GM18508 (cell line): Measurements from ENCODE around the gene CLMP.
"Not testable (repeated sequence)": the region's sequence is repeated elsewhere in the genome, so short reads cannot be mapped to it uniquely, and the experiment has no call there.

Source experiments
- ATAC-seq: cut with Tn5 transposase; IDR thresholded peaks from one replicate; pipeline ENCODE4 v1.9.1; 2021; ENCODE audit warnings: moderate number of reproducible peaks; ENCODE audit not compliant: insufficient read depth, unreplicated experiment

The CLMP gene

GRCh38 chr11:123100379-123101085, 94.5 kb downstream of the CLMP start:
- ATAC-seq, result no peak

DNA sequence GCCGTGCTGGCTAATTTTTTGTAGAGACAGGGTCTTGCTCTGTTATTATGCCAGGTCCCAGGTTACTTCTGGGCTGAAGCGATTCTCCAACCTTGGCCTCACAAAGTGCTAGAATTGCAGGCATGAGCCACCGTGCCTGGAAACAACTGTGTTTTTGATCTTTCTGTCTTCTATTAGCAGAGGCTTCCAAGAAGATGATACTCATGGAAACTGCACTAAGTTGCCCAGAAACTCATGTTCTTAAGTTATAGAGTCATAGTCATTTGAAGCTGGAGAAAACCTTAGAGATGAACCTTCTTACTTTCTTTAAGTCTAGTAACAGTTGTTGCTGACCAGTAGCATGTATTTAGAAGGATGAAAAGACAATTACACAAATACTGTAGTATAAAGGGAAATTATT, 96.1 kb downstream of the CLMP start:
- ATAC-seq, result no peak

- ATAC-seq, result no peak
Observed at GRCh38 chr11:123093739-123094138, 101.3 kb downstream of the CLMP start.

DNA sequence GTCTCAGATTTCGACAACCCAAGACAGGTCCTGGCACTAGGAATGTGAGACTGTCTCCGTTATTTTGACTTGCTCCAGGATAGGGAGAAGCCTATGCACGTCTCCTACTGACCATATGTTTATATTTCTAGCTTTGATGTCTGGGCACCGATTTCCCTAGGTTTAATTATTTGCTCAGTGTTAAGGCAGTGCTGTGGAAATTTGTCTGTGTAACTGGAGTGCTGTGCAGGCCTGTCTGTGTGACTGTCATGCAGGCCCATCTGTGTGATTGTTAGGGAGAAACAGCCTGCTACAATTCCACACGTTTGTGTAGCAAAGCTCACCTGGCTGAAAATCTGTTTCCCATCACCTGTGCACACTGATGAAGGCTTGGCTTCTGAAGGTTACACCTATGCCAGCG, 103.5 kb downstream of the CLMP start:
- ATAC-seq, result no peak

- not testable (repeated sequence) for ATAC-seq
Observed at GRCh38 chr11:123090168-123090567, 104.9 kb downstream of the CLMP start.

- ATAC-seq, result not testable (repeated sequence)
Observed at GRCh38 chr11:123088896-123089295, 106.2 kb downstream of the CLMP start.

DNA sequence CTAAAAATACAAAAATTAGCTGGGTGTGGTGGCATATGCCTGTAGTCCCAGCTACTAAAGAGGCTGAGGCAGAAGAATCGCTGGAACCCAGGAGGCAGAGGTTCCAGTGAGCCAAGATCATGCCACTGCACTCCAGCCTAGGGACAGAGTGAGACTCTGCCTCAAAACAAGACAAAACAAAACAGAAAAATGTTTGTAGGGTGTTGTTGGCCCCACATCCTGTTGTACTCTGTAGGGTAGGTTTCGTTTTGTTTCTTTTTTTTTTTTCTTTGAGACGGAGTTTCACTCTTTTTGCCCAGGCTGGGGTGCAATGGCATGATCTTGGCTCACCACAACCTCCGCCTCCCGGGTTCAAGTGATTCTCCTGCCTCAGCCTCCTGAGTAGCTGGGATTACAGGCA, 107.4 kb downstream of the CLMP start:
- ATAC-seq, result not testable (repeated sequence)

DNA sequence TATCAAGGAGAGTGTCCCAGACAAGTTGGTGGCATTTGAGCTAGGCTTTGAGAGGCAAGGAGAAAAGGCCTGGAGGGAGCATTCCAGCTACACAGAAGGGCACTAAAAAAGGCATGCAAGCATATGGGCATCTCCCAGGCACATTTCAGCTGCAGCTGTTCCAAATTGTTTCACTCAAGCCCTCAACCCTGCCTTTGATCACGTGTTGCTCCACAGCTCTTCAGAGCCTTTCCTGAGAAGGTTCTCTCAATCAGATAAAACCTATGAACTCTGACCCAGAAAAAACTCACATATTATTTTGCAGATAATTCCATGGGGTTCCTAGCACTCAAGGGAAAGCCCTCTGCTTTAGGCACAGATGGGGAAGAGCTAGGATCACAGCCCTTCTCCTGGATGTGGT, 108.7 kb downstream of the CLMP start:
- ATAC-seq, result no peak

DNA sequence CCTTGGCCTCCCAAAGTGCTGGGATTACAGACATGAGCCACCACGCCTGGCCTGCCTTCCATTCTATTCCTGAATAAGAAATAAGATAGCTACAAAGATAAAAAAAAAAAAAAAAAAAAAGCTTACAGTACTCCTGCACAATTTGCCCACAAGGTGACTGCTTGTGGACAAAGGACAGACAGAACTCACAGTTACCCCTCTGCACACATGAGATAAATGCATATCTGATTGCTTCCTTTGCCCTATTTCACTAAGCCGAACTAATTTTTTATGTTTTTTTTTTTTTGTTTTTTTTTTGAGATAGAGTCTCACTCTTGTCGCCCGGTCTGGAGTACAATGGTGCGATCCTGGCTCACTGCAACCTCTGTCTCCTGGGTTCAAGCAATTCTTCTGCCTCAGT, 109.6 kb downstream of the CLMP start:
- no peak for ATAC-seq

- ATAC-seq, result no peak
Observed at GRCh38 chr11:123084454-123084853, 110.6 kb downstream of the CLMP start.

DNA sequence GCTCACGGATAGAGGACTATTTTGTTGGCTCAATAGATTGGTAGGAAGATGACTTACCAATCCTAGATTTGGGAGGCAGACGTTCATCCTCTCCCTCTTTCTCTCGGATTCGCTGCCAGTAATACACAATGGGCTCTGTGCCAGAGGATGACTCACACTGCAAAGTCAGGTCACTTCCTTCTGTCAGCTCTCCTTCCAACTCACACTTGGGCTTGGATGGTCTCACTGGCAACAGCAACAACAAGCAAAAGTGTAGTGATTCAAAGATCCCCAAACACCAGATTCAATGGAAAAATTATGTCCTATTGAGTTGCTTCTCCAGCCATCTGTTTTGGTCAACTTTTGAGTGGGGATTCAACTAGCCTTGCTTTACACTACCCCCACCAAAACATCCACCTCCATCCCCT, 111.4 kb downstream of the CLMP start:
- ATAC-seq, result no peak

DNA sequence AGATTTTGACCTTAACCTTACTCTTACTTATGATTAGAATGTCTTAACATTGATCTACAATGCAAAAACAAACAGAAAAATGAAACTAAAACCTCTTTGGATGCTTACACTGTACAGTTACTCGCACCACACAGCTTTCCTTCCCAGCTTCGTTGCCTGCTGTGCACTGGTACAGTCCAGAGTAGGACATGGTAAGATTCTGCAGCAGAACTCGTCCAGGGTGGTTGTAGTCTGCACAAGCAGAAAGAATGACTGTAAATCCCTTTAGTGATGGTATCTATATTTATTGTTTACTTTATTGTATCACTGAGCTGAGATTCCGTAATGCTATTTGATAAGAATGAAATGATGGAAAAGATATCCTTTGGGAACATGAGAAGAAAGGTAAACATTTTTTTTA, 112.1 kb downstream of the CLMP start:
- ATAC-seq, result no peak

DNA sequence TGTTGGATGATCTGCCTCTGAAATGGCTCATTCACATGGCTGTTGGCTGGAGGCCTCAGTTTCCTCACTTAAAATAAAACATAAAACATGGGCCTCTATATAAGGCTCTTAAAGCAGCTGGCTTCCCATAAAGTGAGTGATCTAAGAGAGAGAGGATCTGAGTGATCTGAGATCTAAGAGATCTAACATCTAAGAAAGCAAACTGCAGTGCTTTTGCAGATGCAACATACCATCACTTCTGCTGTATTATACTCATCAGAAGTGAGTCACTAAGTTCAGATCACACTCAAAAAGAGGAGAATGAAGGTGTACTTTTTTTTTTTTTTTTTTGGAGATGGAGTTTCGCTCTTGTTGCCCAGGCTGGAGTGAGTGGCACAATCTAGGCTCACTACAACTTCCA, 115.0 kb downstream of the CLMP start:
- no peak for ATAC-seq

DNA sequence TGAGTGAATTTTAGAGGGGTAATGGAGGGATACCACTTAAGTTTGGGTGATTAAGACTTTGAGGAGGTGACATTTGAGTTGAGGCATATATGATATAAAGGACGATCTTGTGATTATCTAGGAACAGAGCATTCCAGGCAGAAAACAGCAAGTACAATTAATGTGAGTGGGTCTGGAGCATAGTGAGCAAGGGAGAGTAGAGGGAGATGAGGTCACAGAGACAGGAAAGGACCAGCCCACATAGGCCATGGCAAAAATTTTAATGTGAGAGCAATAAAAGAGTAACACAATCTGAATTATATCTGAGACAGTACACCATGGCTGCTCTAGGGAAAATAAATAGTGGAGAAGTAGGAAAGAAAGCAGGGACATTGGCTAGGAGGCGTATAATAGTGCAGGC, 118.6 kb downstream of the CLMP start:
- no peak for ATAC-seq

- no peak for ATAC-seq
Observed at GRCh38 chr11:123073343-123074057, 121.5 kb downstream of the CLMP start.

GRCh38 chr11:123072762-123073161, 122.3 kb downstream of the CLMP start:
- ATAC-seq, result no peak

GRCh38 chr11:123072332-123072761, 122.7 kb downstream of the CLMP start:
- ATAC-seq, result no peak

DNA sequence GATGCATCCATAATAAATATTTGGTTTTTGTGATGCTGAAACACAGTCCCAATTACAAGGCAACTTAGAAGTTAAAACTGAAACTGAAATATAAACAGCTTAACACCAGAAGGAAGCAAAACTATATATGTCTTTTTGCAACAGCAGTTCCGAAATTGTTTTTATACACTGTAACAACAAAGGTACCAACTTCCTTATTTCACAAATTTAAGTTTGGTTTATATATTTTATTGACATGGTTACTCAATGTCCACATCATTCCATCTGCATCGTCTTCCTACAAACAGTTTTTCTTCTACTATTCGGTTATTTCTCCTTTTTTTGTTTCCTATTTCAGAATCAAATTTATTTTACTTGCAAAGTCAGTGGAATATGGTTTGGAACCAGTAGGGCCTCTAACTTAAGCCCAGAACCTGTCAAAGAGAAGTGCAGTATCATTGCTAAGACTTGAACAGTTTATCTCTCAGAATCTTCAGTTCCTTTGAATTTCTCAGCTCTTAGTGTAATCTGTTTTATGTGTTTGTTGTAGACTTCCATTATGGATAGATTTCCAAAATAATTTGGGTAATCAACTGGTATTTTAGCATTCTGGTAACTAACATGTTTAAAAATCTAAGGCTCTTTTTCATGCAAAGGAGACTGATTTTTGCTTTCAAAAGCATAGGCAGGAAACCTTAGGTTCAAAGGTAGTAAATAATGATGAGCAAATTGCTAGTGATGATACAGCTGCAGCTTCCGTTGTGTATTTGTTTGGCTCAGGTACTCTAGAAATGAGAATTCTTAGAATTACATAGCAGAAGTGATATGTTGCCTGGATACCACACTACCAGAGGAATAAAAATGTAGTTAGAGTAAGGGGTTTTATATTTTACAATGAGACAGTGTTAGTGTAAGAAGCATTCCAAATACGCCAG, 124.9 kb downstream of the CLMP start:
- peak; percentile 57 for ATAC-seq

GRCh38 chr11:123065621-123066020, 129.4 kb downstream of the CLMP start:
- no peak for ATAC-seq

DNA sequence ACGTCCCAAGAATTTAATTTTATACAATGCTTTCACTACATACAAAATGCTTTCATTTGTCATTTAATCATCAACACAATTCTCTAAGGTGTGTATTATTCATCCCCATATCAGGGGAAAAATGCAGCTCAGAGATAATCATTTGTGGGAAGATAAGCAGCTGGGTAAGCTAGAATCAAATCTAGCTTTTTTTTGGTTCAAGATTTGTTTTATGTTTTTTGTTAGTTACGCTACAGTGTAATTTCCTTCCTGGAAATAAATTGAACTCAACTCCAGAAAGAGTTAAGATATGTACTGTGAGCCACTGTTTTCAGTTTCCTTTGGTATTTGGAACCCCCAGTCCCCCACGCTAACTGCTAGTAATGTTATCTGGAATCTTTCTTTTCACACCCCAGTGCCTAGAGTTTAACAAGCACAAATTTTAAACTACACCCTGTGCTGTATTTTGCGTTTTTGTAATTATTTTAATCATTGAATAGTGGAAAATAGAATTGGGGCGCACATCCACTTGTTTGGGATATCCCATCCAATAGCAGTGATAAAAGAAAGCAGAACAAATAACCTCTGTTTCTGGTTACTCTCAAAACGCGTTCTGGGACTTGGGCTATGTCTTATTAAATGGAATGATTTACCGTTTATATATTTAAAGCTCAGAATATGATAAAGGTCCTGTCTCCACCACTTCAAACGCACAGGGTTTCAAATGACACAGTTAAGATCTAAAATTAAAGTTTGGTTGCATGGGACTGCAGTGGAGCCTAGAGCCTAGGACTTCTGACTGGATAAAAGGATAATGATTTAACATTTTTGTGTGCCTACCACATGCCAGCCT, 131.0 kb downstream of the CLMP start:
- ATAC-seq, result no peak
